Inferior parietal cortex (tissue), 1 donor: ENCODE measurements around the gene APOL2.
"Not testable (repeated sequence)": the region's sequence is repeated elsewhere in the genome, so short reads cannot be mapped to it uniquely, and the experiment has no call there.

Source experiments
- DNase-seq: peaks from one replicate; pipeline ENCODE4 v3.0.0-alpha.2; 2016; ENCODE audit errors: extremely low spot score

Gene APOL2

GRCh38 chr22:36221799-36222751 lies 17.3 kb downstream of the APOL2 start:
- DNase-seq, result peak; percentile 46

GRCh38 chr22:36220451-36220921 lies 18.8 kb downstream of the APOL2 start:
- DNase-seq, result no peak

- DNase-seq, result no peak
These were observed 20.6 kb downstream of the APOL2 start for GRCh38 chr22:36218648-36219193.

GRCh38 chr22:36215981-36216380 lies 23.3 kb downstream of the APOL2 start:
- no peak for DNase-seq

- no peak for DNase-seq
These were observed 25.7 kb downstream of the APOL2 start for GRCh38 chr22:36213586-36213985.

GRCh38 chr22:36212901-36213300 lies 26.4 kb downstream of the APOL2 start:
- no peak for DNase-seq

GRCh38 chr22:36211237-36211861 lies 28.0 kb downstream of the APOL2 start:
- no peak for DNase-seq

GRCh38 chr22:36210224-36210623 lies 29.1 kb downstream of the APOL2 start:
- DNase-seq, result no peak

GRCh38 chr22:36209488-36209908 lies 29.8 kb downstream of the APOL2 start:
- DNase-seq, result not testable (repeated sequence)

GRCh38 chr22:36208914-36209313 lies 30.4 kb downstream of the APOL2 start:
- no peak for DNase-seq

- no peak for DNase-seq
These were observed 31.1 kb downstream of the APOL2 start for GRCh38 chr22:36208162-36208765.

- no peak for DNase-seq
These were observed 33.1 kb downstream of the APOL2 start for GRCh38 chr22:36206255-36206654.

GRCh38 chr22:36205573-36205972 lies 33.8 kb downstream of the APOL2 start:
- not testable (repeated sequence) for DNase-seq

GRCh38 chr22:36204632-36205015 lies 34.7 kb downstream of the APOL2 start:
- no peak for DNase-seq

- DNase-seq, result no peak
These were observed 35.2 kb downstream of the APOL2 start for GRCh38 chr22:36204001-36204631.

GRCh38 chr22:36203441-36203840 lies 35.9 kb downstream of the APOL2 start:
- DNase-seq, result not testable (repeated sequence)

- not testable (repeated sequence) for DNase-seq
These were observed 36.4 kb downstream of the APOL2 start for GRCh38 chr22:36202906-36203305.

- DNase-seq, result peak; percentile 35
These were observed 37.6 kb downstream of the APOL2 start, which contains the start of gene APOL4 for GRCh38 chr22:36201630-36202319. Gene APOL4, minus strand, starts transcription at chr22:36201809. Its CDS starts 75 bp downstream, at chr22:36201734.

- not testable (repeated sequence) for DNase-seq
These were observed 38.3 kb downstream of the APOL2 start for GRCh38 chr22:36201025-36201424.

- DNase-seq, result no peak
These were observed 40.3 kb downstream of the APOL2 start for GRCh38 chr22:36199001-36199551.

- no peak for DNase-seq
These were observed 40.8 kb downstream of the APOL2 start for GRCh38 chr22:36198536-36198935.
